OCI-M2 (cell line): ENCODE results near the gene MRAS.
"Not testable (repeated sequence)": the region's sequence is repeated elsewhere in the genome, so short reads cannot be mapped to it uniquely, and the experiment has no call there.

ENCODE experiments used
- DNase-seq: peaks from one replicate; lab custom pipeline; 2025; ENCODE audit not compliant: unreplicated experiment; lab: John Stamatoyannopoulos, UW

MRAS gene

DNA sequence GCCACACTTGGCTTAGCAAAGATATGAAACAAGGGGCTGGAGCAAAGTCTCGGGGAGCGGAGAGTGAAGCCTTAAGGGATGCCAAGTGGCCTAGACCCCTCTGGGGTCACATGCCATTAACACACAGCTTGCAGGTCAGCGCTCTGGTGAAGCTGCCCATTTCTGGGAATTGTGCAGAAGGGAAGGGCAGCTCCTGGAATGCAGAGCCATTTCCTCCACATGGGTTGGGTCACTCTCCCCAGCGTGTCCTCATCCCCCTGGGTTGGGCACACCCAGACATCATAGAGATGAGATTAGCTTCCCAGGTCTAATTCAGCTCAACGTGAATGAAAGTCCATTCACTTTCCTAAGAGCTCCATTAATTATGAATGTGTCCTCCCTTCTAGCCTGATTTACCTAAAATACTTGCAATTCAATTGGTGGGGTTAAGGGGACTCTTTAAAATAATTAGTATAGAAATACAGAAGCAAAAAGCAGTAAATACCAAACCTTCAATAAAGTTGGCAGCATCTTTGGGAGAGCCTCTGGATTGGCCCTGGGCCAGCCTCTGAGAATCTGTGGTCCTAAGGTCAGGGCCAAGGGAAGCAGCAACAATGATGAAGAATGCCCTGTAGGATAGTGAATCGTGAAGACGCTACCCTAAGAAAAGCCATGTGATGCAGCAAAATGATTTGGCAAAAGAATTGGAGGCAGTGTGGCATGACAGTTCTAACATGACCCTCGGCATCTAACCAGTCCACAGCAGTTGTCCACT is 17.8 kb downstream of the MRAS start:
- no peak for DNase-seq

DNA sequence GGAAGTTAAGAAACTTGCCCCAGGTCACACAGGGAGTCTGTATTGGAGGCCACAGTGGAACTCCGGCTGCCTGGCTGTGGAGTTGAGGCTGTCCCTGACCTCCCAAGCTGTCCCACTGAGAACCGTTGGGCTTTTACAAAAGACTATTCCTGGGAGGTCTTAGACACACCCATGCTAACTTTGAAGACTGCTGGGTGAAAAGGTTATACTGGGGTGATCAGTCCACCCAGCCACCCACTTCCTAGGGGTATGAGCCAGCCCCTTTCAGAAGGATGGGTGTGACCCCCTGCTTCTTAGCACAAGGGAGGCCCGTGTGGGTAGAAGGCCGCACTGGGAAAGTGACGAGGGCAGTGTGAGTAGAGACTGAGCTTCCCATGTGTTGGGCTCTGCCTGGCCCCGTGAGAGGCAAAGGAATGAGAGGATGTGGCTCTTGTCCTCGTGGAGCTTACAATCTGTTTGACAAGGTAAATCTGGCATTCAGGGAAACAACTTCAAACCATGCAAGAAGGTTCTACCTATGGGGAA is 19.0 kb downstream of the MRAS start:
- DNase-seq = no peak

- no peak for DNase-seq
Observed at GRCh38 chr3:138367911-138368310, 19.5 kb downstream of the MRAS start.

DNA sequence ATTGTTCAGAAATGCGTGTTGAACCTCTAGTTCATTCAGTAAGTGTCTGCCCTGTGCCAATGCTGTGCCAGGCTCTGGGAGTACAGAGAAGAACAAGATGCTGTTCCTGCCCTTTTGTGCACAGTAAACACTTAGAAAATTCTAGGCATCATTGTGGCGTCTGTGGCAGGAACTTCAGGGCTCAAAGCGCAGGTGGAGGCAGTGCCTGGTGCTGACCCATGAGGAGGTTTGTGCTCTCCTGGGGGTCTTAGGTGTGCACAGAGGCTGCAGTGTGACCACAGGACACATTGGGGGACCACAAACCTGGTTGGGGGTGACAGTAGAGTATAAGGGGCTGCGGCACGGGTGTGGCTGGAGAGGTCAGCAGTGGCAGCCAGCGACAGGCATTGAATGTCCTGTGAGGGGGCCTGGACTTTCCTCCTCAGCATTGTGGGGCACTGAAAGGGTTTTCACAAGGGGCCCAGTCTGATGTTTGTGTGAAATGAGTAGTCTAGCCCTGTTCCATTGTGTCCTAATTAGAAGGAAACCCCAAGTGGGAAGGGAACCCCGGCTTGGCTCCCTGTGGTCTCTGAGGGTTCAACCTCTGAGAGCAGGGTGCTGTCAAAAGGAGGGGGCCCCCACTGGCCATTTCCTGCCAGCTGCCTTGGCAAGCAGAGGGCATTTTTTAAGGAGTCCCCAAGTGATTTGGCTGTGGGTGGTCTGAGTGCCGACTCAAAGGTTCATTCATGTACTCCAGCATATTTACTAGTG is 20.9 kb downstream of the MRAS start:
- no peak for DNase-seq

DNA sequence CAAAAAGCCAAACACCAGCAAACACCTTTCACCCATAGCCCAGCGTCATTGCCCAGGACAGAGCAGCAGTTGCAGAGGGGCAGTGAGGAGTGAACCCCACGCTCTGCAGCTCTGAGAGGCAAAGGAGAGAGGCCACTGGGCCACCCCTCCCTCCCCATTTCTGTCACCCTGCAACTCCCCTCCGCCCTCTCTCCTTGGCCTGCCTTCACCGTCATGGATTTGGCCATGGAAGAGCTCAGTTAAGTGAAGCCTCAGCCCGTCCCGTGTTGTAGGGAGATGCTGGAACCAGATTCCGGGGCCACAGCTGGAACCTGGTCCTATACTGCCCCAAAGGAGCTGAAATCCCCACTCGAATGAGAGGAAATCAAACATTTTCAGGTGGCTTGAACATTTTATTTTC is 21.9 kb downstream of the MRAS start:
- DNase-seq = no peak

DNA sequence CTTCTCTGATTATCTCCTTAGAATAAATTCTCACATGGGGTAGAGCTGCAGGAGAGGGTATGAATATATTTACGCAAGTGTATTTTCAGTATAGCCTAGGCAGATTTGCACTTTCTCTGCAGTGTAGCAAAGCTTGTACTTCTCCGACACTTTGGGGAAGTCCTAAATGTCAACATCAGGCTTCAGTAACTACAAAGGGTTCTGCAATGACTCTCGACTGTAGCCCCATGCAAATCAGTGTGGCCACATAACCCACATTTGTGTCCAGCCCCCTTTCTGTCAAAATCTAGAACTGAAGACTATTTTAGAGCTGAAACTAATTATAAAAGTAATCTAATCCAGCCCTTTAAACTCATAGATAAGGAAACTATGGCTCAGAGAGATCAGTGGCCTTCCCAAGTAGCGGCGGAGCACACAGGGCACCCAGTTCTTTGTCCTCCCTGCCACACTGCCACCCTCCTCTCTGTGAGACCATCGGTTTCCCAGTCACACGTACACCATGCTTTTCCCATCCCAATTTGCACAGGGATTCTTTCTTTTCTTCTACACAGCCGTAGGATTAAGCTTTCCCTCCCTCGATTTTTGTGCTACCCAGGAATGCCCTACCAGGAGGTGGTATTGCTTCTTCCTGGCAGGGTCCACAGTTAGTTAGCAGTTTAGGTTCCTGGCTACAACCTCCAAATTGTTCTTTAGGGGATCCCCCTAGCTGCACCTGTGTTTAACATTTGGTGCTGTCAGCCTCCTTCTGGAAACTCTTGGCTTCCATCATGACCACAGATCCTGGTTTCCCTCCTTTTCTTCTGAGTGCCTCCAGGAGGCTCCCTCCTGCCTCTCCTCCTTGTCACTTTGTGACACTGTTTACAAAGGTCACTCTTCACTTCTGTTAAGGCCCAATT is 22.9 kb downstream of the MRAS start:
- no peak for DNase-seq

GRCh38 chr3:138373087-138373735 is 24.8 kb downstream of the MRAS start:
- no peak for DNase-seq

DNA sequence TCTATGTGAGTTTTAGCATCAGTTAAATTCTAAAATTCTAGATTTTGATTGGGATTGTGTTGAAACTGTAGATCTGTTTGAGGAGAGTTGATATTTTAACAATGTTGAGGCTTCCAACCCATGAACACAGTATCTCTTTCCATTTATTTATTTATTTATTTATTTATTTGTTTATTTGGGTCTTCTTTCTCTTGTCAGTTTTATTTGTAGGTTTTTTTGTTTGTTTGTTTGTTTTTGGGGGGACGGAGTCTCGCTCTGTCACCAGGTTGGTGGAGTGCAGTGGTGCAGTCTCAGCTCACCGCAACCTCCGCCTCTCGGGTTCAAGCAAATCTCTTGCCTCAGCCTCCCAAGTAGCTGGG is 25.3 kb downstream of the MRAS start:
- DNase-seq = no peak

DNA sequence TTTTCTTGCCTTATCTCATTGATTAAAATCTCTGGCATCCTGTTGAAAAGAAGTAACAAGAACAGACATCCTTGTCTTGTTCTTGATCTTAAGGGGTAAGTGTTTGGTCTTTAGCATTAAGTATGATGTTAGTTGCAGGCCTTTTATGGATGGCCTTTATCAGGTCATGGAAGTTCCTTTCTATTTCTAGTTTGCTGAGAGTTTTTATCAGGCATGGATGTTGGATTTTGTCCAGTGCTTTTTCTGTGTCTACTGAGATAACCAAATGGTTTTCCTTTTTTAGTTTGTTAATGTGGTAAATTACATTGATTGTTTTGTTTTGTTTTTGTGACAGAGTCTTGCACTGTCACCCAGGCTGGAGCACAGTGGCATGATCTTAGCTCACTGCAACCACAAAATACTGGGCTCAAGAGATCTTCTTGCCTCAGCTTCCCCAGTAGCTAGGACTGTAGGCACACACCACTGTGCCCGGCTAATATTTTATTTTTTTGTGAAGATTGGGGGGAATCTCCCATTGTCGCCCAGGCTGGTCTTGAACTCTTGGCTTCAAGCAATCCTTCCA is 26.3 kb downstream of the MRAS start:
- no peak for DNase-seq

GRCh38 chr3:138375447-138375846 is 27.1 kb downstream of the MRAS start:
- no peak for DNase-seq

DNA sequence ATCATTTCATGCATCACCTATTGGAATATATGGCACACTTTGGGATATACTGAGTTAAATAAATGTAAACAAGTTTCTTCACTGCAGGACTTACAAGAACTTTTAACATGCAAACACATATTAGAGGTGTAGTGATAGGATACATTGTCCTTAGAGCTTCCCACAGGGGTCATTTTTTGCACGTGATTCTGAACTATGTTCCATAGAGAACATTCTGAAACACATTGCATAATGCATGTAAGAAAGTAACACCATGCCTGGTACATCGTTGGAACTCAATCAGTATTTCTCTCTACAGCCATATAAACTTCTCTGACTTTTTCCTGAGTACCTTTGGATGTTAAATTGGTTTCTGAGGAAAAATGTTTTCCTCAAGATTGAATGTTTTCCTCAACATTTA is 28.3 kb downstream of the MRAS start:
- no peak for DNase-seq

DNA sequence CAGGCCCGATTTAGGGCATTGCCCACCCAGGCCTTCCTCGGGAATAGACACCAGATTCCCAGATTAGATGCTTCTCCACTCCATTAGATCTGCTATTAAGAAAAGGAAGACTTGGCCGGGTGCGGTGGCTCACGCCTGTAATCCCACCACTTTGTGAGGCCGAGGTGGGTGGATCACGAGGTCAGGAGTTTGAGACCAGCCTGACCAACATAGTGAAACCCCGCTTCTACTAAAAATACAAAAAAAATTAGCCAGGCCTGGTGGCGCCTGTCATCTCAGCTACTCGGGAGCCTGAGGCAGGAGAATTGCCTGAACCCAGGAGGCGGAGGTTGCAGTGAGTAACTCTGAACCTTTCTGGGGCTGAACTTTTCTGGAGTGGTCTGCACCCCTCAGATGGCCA is 28.8 kb downstream of the MRAS start:
- not testable (repeated sequence) for DNase-seq

- DNase-seq = no peak
Observed at GRCh38 chr3:138377804-138378203, 29.4 kb downstream of the MRAS start.

GRCh38 chr3:138378331-138378730 is 30.0 kb downstream of the MRAS start:
- no peak for DNase-seq

DNA sequence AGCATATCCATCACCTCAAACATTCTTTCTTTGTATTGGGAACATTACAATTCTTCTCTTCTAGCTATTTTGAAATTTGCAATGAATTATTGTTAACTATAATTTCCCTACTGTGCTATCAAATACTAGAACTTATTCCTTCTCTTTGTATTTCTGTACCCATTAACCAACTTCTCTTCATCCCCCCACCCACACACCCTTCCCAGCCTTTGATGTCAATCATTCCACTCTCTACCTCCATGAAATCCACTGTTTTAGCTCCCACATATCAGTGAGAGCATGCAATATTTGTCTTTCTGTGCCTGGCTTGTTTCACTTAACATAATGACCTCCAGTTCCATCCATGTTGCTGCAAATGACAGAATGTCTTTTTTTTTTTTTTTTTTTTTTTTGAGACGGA is 30.6 kb downstream of the MRAS start:
- DNase-seq = no peak

GRCh38 chr3:138381413-138381901 is 33.1 kb downstream of the MRAS start:
- no peak for DNase-seq

DNA sequence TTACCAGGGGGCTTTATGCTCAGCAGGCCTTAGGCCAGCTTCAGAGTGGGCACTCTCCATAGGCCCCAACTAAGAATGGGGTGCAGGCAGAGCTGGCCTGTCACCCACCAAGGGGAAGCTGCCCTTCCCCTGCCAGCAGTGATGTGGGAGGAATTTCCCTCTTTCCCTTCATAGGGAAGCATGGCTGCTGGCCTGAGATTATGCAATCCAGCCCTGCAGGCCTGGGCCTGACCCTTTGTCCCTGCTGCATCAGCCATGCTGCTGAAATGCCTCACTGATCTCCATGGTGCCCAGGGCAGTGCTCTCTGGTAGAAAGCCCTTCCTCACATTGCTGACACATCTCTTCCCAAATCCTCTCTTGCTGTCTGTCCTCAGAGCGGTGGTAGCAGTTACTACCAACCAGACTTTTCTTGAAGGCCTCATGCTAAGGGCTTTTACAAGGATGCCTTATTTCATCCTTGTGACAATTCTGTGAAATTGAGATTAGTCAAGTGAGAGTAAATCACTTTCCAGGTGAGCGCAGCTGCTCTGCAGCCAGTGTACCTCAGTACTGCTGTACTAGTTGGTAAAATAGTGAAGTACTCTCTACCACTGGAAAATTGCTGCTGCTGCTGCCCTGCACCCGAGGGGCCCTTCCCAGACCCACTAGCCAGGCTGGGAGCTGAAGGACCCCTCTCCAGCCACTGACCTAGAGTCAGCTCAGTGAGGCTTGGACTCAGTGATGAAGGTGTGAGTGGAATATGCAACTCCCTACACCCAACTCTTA is 33.8 kb downstream of the MRAS start:
- no peak for DNase-seq

GRCh38 chr3:138383715-138384465 is 35.5 kb downstream of the MRAS start:
- no peak for DNase-seq

DNA sequence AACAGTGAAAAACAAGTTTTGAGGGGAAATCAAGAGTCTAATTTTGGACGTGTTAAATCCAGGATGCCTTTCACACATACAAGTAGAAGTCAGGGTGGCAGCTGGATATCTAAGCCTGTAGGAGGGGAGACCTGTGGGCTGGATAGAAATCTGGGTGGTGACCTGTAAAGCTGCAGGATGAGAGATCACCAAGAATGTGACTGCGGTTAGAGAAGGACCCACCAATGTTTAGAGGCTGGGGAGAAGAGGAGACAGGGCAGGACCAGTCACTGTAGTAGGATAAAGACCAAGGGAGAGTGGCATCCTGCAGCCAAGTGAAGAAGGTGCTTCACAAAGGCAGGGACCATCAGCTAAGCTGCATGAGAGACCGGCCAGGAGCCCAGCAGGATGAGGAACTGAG is 36.2 kb downstream of the MRAS start:
- DNase-seq = no peak
